HEK293 (cell line): ENCODE results near the gene MRPS31.

Source experiments
- CTCF ChIA-PET: fragments of 350-600 bp; formaldehyde crosslinking; extraction: SDS; loops from one replicate; lab custom pipeline; 2021; ENCODE audit warnings: antibody characterized with exemption; lab: Yijun Ruan, JAX
- POLR2A ChIA-PET: fragments of 300-600 bp; formaldehyde crosslinking; extraction: SDS; loops from one replicate; lab custom pipeline; 2020; ENCODE audit warnings: antibody characterized with exemption, inconsistent platforms; lab: Yijun Ruan, JAX
- H3K27ac ChIP-seq: fragments of 200-500 bp; sonication (Bioruptor generic); 2 replicates; pipeline ENCODE4 v1.5.1; 2014; ENCODE audit warnings: low read depth, low read length, control low read depth, inconsistent platforms; ENCODE audit errors: extremely low read depth
- H3K36me3 ChIP-seq, 2 experiments: fragments of 200-500 bp in 1 of 2; sonication (Bioruptor generic) in 1 of 2; 1 replicate in 1 of 2; 2 replicates in 1 of 2; pipeline ENCODE4 v1.5.1; 2014 to 2017; ENCODE audit warnings: inconsistent platforms in 2 of 2, low read length in 2 of 2; ENCODE audit not compliant: control insufficient read depth in 2 of 2, insufficient read depth in 1 of 2
- H3K4me1 ChIP-seq: fragments of 200-500 bp; sonication (Bioruptor generic); 2 replicates; pipeline ENCODE4 v1.5.1; 2014; ENCODE audit warnings: mild to moderate bottlenecking, low read length, inconsistent platforms; ENCODE audit not compliant: control insufficient read depth, insufficient read depth
- H3K4me3 ChIP-seq: 2 replicates; pipeline ENCODE4 v1.5.1; 2011; ENCODE audit warnings: low read depth, mild to moderate bottlenecking, control low read depth, low read length, moderate library complexity
- H3K9me3 ChIP-seq: fragments of 200-500 bp; sonication (Bioruptor generic); 2 replicates; pipeline ENCODE4 v1.5.1; 2014; ENCODE audit warnings: low read depth, low read length, inconsistent platforms; ENCODE audit not compliant: control insufficient read depth, insufficient read depth
- HOXA7 ChIP-seq: sonication (generic); formaldehyde crosslinking; IDR thresholded peaks from 2 replicates; pipeline ENCODE4 v1.8.1; 2022; ENCODE audit warnings: missing genetic modification reagents, borderline replicate concordance
- SP7 ChIP-seq: fragments of 450-650 bp; formaldehyde crosslinking; IDR thresholded peaks from 2 replicates; pipeline ENCODE4 v1.5.1; 2016; ENCODE audit warnings: missing biosample characterization, missing genetic modification characterization
- ZIC2 ChIP-seq: fragments of 450-650 bp; formaldehyde crosslinking; IDR thresholded peaks from 2 replicates; pipeline ENCODE4 v1.5.1; 2016; ENCODE audit warnings: missing biosample characterization, missing genetic modification characterization
- ZNF302 ChIP-seq: fragments of 450-650 bp; formaldehyde crosslinking; IDR thresholded peaks from 2 replicates; pipeline ENCODE4 v1.5.1; 2016; ENCODE audit warnings: missing biosample characterization, missing genetic modification characterization, low read depth
- ZNF324 ChIP-seq: fragments of 450-650 bp; formaldehyde crosslinking; IDR thresholded peaks from 2 replicates; pipeline ENCODE4 v1.5.1; 2016; ENCODE audit warnings: missing biosample characterization, missing genetic modification characterization
- ZNF701 ChIP-seq: fragments of 450-650 bp; formaldehyde crosslinking; IDR thresholded peaks from 2 replicates; pipeline ENCODE4 v1.5.1; 2016; ENCODE audit warnings: missing biosample characterization, missing genetic modification characterization
- ZNF707 ChIP-seq: fragments of 450-650 bp; formaldehyde crosslinking; IDR thresholded peaks from 2 replicates; pipeline ENCODE4 v1.5.1; 2016; ENCODE audit warnings: missing biosample characterization, missing genetic modification characterization
- ZSCAN30 ChIP-seq: fragments of 450-650 bp; IDR thresholded peaks from 2 replicates; pipeline ENCODE4 v1.5.1; 2018; ENCODE audit warnings: missing biosample characterization, mild to moderate bottlenecking, missing genetic modification characterization, moderate library complexity
- TF ChIP-seq, protein P1 (sequence below): fragments of 450-650 bp; formaldehyde crosslinking; conservative IDR thresholded peaks from 2 replicates; pipeline ENCODE4 v1.5.1; 2016; ENCODE audit warnings: low read depth, missing biosample characterization, missing genetic modification characterization
- TF ChIP-seq, protein P2 (sequence below): fragments of 450-650 bp; formaldehyde crosslinking; IDR thresholded peaks from 2 replicates; pipeline ENCODE4 v1.5.1; 2016; ENCODE audit warnings: missing biosample characterization, missing genetic modification characterization, low read depth
- TF ChIP-seq, protein P3 (sequence below): fragments of 450-650 bp; formaldehyde crosslinking; IDR thresholded peaks from 2 replicates; pipeline ENCODE4 v1.5.1; 2016; ENCODE audit warnings: missing biosample characterization, missing genetic modification characterization
- TF ChIP-seq, protein P4 (sequence below): fragments of 450-650 bp; formaldehyde crosslinking; optimal IDR thresholded peaks from 2 replicates; pipeline ENCODE3; 2016; ENCODE audit warnings: missing biosample characterization, mild to moderate bottlenecking, missing genetic modification characterization
- TF ChIP-seq, protein P5 (sequence below): fragments of 450-650 bp; formaldehyde crosslinking; IDR thresholded peaks from 2 replicates; pipeline ENCODE4 v1.5.1; 2017; ENCODE audit warnings: missing biosample characterization, mild to moderate bottlenecking, missing genetic modification characterization, moderate library complexity

The MRPS31 gene

DNA sequence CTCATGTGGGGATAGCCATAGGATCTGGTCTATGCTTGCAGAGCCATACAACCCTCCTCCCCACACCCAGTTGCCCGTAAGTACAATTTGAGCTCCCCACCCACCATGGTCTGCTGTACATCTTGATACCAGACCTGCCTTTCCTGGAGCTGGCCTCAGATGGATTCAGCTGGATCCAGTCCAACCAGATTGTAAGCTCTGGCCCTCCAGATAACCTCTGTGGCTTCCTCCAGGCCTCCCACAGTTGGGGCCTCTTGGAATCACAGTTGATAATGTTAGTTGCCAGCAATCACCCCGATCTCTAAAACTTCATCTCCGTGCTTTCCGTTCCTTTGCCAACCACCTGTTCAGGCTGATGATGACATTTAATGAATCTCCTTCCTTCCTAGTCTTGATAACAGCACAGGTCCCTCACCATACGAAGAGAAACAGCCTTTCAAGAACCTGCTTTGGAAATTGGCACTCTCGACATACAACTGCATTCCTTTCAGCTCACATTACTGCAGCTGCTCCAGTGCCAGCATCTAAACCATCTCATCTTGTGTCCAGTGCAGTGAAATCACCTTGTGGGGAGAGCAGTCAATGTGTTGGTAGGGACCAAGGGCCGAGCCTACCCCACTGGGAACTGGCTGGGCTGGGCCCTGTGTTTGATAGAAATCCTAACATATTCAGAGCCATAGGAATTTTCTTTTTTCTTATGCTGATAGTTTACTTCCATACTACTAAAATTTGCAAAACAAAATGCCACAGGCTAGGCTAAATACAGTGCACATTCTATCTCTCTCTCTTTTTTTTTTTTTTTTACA lies 89.4 kb downstream of the MRPS31 start:
- H3K36me3 ChIP-seq = no peaks in the 10 kb centered on the region
- H3K27ac ChIP-seq = no peak overlapping the region
- H3K9me3 ChIP-seq = no peaks in the 10 kb centered on the region
- H3K4me1 ChIP-seq = no peaks in the 10 kb centered on the region
- TF ChIP-seq, protein P1, sequence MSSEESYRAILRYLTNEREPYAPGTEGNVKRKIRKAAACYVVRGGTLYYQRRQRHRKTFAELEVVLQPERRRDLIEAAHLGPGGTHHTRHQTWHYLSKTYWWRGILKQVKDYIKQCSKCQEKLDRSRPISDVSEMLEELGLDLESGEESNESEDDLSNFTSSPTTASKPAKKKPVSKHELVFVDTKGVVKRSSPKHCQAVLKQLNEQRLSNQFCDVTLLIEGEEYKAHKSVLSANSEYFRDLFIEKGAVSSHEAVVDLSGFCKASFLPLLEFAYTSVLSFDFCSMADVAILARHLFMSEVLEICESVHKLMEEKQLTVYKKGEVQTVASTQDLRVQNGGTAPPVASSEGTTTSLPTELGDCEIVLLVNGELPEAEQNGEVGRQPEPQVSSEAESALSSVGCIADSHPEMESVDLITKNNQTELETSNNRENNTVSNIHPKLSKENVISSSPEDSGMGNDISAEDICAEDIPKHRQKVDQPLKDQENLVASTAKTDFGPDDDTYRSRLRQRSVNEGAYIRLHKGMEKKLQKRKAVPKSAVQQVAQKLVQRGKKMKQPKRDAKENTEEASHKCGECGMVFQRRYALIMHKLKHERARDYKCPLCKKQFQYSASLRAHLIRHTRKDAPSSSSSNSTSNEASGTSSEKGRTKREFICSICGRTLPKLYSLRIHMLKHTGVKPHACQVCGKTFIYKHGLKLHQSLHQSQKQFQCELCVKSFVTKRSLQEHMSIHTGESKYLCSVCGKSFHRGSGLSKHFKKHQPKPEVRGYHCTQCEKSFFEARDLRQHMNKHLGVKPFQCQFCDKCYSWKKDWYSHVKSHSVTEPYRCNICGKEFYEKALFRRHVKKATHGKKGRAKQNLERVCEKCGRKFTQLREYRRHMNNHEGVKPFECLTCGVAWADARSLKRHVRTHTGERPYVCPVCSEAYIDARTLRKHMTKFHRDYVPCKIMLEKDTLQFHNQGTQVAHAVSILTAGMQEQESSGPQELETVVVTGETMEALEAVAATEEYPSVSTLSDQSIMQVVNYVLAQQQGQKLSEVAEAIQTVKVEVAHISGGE (tag by site-specific recombination) = no peak
- TF ChIP-seq ZSCAN30 (no peak), ZNF324 (tag by site-specific recombination) (no peak), ZNF701 (no peak), ZNF707 (tag by site-specific recombination) (no peak), HOXA7 (no peak), ZNF302 (no peak)
- TF ChIP-seq, protein P2, sequence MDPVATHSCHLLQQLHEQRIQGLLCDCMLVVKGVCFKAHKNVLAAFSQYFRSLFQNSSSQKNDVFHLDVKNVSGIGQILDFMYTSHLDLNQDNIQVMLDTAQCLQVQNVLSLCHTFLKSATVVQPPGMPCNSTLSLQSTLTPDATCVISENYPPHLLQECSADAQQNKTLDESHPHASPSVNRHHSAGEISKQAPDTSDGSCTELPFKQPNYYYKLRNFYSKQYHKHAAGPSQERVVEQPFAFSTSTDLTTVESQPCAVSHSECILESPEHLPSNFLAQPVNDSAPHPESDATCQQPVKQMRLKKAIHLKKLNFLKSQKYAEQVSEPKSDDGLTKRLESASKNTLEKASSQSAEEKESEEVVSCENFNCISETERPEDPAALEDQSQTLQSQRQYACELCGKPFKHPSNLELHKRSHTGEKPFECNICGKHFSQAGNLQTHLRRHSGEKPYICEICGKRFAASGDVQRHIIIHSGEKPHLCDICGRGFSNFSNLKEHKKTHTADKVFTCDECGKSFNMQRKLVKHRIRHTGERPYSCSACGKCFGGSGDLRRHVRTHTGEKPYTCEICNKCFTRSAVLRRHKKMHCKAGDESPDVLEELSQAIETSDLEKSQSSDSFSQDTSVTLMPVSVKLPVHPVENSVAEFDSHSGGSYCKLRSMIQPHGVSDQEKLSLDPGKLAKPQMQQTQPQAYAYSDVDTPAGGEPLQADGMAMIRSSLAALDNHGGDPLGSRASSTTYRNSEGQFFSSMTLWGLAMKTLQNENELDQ (tag by site-specific recombination) = no peak
- TF ChIP-seq, protein P3, sequence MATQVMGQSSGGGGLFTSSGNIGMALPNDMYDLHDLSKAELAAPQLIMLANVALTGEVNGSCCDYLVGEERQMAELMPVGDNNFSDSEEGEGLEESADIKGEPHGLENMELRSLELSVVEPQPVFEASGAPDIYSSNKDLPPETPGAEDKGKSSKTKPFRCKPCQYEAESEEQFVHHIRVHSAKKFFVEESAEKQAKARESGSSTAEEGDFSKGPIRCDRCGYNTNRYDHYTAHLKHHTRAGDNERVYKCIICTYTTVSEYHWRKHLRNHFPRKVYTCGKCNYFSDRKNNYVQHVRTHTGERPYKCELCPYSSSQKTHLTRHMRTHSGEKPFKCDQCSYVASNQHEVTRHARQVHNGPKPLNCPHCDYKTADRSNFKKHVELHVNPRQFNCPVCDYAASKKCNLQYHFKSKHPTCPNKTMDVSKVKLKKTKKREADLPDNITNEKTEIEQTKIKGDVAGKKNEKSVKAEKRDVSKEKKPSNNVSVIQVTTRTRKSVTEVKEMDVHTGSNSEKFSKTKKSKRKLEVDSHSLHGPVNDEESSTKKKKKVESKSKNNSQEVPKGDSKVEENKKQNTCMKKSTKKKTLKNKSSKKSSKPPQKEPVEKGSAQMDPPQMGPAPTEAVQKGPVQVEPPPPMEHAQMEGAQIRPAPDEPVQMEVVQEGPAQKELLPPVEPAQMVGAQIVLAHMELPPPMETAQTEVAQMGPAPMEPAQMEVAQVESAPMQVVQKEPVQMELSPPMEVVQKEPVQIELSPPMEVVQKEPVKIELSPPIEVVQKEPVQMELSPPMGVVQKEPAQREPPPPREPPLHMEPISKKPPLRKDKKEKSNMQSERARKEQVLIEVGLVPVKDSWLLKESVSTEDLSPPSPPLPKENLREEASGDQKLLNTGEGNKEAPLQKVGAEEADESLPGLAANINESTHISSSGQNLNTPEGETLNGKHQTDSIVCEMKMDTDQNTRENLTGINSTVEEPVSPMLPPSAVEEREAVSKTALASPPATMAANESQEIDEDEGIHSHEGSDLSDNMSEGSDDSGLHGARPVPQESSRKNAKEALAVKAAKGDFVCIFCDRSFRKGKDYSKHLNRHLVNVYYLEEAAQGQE (tag by site-specific recombination) = no peak
- TF ChIP-seq, protein P4, sequence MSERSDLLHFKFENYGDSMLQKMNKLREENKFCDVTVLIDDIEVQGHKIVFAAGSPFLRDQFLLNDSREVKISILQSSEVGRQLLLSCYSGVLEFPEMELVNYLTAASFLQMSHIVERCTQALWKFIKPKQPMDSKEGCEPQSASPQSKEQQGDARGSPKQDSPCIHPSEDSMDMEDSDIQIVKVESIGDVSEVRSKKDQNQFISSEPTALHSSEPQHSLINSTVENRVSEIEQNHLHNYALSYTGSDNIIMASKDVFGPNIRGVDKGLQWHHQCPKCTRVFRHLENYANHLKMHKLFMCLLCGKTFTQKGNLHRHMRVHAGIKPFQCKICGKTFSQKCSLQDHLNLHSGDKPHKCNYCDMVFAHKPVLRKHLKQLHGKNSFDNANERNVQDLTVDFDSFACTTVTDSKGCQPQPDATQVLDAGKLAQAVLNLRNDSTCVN (tag by site-specific recombination) = no peak
- ChIA-PET CTCF (interaction anchor here (0.6 to 1.7 kb wide), 15 partner anchors 13 to 998 kb away, joined by 3 to 12 read pairs (median 4); no protein-coding TSS in a partner anchor), POLR2A (no interaction called here)
- H3K4me3 ChIP-seq = no peak overlapping the region

DNA sequence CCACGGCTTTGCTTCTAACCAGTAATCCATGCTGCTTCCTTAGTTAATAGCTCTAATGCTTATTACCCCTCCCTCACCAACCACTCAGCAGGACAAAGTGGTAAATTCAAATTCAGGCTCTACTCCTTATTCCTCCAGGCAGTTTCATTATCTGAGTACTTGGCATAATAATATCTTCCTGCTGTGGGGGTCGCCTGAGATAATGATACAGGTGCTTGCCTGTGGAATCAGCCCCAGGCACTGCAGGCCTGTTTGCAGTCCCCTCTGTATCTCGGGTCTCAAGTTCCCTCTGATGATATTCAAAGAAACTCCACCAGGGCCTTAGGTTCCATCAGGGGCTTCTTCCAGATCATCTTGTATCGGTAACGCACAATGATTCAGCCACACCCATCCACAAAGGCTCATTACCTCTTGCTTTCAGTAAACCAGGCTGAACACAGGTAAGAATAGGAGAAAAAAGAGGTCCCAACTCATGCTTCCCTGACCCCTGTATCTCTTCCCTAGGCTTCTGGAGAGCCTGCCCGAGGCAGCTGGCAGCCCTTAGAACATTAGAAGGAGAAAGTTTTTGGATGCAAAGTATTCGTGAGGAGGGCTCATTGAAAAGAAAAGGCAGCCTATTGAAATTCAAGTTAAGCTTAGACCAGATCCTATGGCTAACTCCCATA lies 90.2 kb downstream of the MRPS31 start:
- no peaks in the 10 kb centered on the region for H3K9me3 ChIP-seq
- TF ChIP-seq, protein P5, sequence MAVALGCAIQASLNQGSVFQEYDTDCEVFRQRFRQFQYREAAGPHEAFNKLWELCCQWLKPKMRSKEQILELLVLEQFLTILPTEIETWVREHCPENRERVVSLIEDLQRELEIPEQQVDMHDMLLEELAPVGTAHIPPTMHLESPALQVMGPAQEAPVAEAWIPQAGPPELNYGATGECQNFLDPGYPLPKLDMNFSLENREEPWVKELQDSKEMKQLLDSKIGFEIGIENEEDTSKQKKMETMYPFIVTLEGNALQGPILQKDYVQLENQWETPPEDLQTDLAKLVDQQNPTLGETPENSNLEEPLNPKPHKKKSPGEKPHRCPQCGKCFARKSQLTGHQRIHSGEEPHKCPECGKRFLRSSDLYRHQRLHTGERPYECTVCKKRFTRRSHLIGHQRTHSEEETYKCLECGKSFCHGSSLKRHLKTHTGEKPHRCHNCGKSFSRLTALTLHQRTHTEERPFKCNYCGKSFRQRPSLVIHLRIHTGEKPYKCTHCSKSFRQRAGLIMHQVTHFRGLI (tag by site-specific recombination) = no peak
- TF ChIP-seq SP7 (tag by site-specific recombination) (no peak), ZIC2 (tag by site-specific recombination) (0 out of 2 replicates have a peak, but pooled peaks have one; percentile 9)
- ChIA-PET CTCF (interaction anchor here (0.6 to 1.7 kb wide), 4 partner anchors 579 to 998 kb away, joined by 3 to 12 read pairs (median 5); no protein-coding TSS in a partner anchor), POLR2A (no interaction called here)
- no peak overlapping the region for H3K27ac ChIP-seq
- no peaks in the 10 kb centered on the region for H3K4me1 ChIP-seq
- no peaks in the 10 kb centered on the region for H3K36me3 ChIP-seq
- H3K4me3 ChIP-seq = no peak overlapping the region
